HG03521 (cell line): Measurements from ENCODE around the gene BZW2.
"Not testable (repeated sequence)": the region's sequence is repeated elsewhere in the genome, so short reads cannot be mapped to it uniquely, and the experiment has no call there.

Experiments used
- ATAC-seq: cut with Tn5 transposase; IDR thresholded peaks from one replicate; pipeline ENCODE4 v1.9.1; 2021; ENCODE audit warnings: mild to moderate bottlenecking, moderate library complexity; ENCODE audit not compliant: unreplicated experiment

The BZW2 gene

DNA sequence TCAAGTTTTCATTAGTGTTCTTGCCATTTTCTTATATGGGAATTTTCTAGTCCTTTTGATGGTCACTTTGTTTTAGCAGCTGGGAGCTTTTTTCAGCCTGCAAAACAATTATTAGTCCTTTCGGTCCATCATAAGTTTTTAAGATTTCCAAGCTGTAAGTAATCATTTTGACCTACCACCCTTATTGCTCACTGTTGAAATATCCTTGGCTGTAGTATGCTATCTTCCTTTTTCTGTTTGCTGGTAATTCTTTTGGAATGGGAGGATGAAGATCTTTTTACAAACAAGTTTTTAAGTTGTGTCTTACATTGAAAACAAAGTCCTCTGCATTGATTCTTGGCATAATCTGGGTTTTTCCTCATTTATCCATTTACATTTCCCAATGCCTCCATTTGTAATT, 24.0 kb downstream of the BZW2 start:
- no peak for ATAC-seq

DNA sequence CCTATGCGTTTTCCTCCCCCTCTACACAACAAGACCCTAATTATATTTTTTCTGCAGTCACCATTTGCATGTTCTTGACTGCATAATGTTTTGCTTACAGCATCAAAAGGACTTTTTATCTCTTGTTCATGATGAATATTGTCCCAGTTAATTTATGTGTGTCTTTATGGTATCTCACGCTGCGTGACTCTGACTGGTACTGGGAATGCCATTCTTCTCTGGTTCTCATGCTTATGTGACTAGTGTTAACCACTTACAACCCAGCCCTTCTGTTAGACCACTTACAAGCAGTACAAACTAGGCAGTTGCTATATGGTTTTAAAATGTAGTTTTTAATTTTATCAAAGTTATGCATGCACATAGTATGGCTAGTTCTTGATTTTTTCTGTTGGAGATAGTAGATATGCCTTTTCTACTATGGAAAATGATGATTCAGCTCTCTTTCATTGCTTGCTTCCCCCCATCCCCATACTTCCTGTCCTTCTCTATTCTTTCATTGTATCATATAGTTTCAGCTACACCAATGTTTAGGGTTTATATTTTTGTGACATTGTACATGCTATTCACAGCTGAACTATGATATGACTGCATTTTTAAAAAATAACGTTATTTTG, 24.9 kb downstream of the BZW2 start:
- ATAC-seq = no peak

GRCh38 chr7:16671811-16672210, 25.8 kb downstream of the BZW2 start:
- ATAC-seq = no peak

DNA sequence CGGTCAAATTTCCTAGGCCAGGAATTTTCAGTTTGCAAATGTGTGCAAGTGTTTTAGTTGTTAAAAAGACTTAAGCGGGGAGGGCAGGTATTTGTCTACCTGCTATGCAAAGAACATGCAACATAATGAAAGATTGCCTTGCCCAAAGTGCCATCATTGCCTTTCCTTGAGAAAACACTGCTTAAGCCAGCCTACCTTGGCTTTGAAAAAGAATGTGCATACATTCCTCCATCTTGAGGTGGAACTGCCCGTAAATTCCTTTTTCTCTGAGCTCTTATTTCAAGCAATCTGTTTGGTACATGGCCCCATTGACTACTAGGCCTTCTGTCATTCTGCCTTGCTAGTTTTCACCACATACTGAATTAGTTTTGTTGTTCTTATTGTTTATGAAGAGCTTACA, 29.3 kb downstream of the BZW2 start:
- ATAC-seq = no peak

DNA sequence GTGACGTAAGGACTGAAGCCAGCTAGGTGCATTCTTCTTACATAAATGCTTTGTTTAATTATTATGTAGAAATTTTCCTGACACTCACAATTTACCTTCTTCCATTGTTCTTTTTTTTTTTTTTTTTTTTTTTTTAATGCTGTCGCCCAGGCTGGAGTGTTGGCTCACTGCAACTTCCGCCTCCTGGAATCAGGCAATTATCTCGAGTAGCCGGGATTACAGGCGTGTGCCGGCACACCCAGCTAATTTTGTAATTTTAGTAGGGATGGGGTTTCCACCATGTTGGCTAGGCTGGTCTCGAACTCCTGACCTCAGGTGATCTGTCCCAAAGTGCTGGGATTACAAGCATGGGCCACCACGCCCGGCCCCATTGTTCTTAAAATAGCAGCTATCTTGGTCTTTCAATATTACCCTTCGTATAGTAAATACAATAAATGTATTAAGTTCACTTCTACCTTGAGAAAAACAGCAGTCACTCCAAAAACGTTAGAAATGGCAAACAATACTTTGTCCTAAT, 32.1 kb downstream of the BZW2 start:
- ATAC-seq = no peak

DNA sequence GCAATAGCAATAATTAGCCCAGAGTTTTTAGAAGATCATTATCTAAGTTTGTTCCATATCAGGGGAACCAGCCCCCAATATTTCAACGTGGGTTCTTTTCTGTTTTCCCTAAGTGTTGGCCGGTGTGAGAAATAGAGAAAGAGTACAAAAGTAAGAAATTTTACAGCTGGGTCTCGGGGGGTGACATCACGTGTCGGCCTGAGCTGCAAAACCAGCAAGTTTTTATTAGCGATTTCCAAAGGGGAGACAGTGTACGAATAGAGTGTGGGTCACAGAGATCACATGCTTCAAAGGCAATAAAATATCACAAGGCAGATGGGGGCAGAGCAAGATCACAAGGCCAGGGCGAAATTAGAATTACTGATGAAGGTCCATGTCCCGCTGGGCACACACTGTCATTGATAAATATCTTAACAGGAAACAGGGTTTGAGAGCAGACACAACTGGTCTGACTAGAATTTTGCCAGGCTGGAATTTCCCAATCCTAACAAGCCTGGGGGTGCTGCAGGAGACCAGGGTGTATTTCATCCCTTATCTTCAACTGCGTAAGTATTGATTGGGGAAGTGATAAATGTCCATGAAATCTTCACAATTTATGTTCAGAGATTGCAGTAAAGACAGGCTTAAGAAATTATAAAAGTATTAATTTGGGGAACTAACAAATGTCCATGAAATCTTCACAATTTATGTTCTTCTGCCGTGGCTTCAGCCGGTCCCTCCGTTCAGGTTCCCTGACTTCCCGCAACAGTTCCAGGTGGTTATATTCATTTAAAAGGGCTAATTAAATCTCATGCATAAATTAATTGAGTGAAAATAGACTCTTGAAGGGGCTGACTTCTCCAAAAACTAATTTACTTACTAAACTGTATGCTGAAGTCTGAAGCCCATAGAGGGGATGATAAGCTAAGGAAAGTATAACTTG, 32.9 kb downstream of the BZW2 start:
- not testable (repeated sequence) for ATAC-seq

DNA sequence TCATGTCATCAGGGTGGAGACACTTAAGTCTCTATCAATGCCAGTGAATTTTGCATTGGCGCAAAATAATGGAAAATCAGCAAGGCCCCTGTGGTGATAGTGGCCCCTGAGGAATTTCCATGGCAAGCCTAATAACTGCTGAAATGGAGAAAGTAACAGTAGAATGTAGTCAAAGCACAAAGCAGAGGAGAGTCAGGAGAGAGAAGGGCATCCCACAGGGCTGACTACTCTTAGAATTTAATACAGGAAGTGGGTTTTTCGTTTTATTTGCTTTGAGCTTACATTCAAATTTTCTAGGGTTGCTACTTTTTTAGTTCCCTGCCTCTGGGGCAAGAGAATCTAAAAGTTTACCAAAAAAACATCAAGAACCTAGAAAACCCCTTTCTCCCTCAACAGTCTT, 39.0 kb downstream of the BZW2 start:
- no peak for ATAC-seq

DNA sequence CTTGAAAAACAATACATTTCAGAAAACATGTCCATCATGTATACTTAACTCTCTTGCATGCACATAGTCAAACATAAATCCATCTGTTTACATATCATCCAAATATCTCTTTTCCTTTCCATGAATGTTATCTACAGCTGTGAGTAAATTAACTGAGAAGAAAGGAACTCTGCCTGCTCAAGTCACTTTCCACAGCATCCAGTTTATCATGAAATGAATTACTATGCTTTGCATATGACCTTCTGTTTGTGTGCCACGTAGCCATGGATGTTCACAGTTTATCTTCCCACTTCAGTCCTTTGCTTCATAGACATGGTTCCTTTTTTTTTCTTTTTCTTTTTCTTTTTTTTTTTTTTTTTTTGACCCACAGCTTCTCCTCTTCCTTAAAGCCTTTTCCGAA, 39.6 kb downstream of the BZW2 start:
- no peak for ATAC-seq

DNA sequence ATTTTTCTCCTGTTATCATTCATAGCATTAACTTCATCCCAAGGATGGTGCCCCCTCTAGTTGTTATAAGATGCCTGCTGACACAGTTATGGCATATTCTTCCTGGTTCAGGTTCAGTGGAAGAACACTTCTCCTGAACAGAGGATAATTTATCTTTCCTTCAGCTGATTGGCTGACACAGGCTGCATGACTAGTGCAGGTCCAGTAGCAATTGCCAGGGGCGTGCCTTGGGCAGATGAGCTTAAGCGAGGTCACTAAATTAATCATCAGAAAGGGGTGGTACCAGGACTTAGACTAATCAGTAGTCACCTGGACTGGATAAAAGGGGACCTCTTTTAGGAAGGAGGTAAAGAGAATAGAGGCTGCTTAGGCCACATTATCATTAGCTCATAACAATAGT, 42.3 kb downstream of the BZW2 start:
- no peak for ATAC-seq

- ATAC-seq = no peak
Measured at GRCh38 chr7:16691241-16691640, 45.3 kb downstream of the BZW2 start.

- ATAC-seq = no peak
Measured at GRCh38 chr7:16693601-16694318, 47.8 kb downstream of the BZW2 start.

DNA sequence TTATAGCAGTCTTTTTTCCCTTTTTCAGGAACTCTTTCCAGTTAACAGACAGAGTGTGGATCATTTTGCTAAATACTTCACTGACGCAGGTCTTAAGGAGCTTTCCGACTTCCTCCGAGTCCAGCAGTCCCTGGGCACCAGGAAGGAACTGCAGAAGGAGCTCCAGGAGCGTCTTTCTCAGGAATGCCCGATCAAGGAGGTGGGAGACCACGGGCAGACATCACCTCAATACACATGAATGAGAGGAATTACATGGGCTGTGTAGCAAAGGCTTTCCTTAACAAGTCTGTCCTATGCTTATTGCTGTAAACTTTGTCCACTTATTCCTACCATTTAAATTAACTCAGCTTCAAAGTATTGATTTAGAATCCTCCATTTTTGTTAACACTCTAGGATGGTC, 48.8 kb downstream of the BZW2 start:
- no peak for ATAC-seq

DNA sequence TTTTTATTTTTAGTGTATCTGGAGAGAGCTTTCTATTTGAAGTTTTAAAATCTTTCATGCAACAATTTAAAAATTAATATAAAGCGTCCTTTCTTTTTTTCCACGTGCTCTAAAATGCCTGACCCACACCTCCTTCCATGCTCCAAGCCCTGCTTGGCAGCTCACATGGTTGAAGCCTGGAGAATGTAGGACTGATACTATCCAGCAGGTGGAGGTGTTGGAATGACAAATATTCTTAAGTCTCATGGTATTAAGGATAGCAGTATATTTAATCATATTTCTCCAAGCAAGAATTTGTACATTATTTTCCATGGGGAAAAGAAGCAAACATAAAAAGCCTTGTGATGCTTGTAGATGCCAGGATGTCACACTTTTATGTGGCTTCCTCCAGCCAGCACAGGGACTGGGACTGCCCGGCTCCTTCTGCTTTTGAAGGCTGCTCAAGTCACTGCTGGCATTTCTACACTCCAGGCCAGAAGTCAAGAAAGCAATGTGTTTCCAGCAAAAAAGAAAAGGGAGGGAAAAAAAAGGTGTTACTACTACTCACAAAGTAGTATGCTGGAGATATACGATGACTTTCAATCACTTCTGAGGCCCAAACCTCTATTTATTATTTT, 49.7 kb downstream of the BZW2 start:
- ATAC-seq = no peak

- no peak for ATAC-seq
Measured at GRCh38 chr7:16697507-16698199, 51.7 kb downstream of the BZW2 start.

GRCh38 chr7:16698200-16698905, 52.4 kb downstream of the BZW2 start:
- ATAC-seq = no peak

- no peak for ATAC-seq
Measured at GRCh38 chr7:16702441-16702840, 56.5 kb downstream of the BZW2 start.

DNA sequence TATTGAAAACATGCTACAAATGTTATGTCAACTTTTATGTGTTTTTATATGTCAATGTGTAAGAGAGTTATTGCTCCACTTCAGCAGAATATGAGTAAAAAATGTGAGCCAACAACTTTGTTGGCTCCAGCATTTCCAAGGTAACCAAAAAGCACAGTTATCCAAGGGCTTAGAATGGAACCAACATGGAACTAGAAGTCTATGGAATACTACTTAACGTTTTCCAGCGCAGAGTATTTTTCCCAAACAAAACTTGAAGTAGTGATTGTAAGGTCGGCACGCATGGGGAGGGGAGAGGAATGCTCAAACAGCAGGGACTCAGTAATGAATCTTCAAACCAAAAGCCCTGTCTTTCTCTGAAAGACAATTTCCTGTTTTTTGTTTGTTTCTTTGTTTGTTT, 62.5 kb downstream of the BZW2 start:
- ATAC-seq = no peak

DNA sequence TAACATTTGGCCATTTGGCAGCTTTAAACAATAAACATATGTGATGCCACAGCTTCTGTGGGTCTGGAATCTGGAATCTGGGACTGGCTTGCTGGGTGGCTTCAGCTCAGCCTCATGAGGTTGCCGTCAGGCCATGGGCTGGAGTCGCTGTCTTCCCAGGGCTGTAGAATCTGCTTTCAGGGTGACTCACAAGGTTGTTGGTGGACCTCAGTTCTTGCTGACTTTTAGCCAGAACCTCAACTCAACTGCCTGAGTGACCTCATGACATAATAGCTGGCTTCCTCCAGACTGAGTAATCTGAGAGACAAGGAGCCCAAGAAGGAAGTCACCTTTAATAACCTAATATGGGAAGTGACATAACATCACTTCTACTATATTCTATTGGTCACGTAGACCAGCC, 63.0 kb downstream of the BZW2 start:
- ATAC-seq = no peak

DNA sequence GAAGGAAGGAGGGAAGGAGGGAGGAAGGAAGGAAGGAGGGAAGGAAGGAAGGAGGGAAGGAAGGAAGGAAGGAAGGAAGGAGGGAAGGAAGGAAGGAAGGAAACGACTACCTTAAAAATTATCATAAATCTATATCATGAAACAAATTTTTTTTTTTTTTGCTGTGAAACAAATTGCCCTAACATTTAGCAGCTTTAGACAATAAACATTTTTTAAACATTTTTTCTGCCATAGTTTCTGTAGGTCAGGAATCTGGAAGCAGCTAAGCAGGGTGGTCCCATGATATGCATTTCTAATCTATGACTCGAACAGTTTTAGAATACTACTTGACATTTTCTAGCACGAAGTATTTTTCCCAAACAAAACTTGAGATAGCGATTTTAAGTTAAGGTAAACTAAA, 64.7 kb downstream of the BZW2 start:
- no peak for ATAC-seq

- ATAC-seq = no peak
Measured at GRCh38 chr7:16711730-16712129, 65.7 kb downstream of the BZW2 start.
